Tibial artery (tissue), 4 donors: ENCODE data around the gene OLAH.

Experiments
- DNase-seq, 2 donors: peaks; one replicate each; pipeline ENCODE4 v3.0.0-alpha.2; 2019
- H3K27ac ChIP-seq, 2 donors: fragments of 200-600 bp; sonication (generic) in 1 of 2; 1 replicate in 1 of 2; 2 replicates in 1 of 2; pipeline ENCODE4 v1.5.1; 2018 to 2019; ENCODE audit warnings: mild to moderate bottlenecking in 1 of 2
- H3K27me3 ChIP-seq, 2 donors: fragments of 200-600 bp; sonication (generic) in 1 of 2; one replicate each; pipeline versions ENCODE4 v1.5.1 to v1.6.0; 2016 to 2019
- H3K36me3 ChIP-seq, 3 donors: fragments of 200-600 bp; sonication (generic) in 2 of 3; one replicate each; pipeline ENCODE4 v1.5.1; 2016 to 2019; ENCODE audit warnings: mild to moderate bottlenecking in 2 of 3
- H3K4me1 ChIP-seq, 4 donors: fragments of 200-600 bp; sonication (generic) in 2 of 4; 1 replicate in 3 of 4; 2 replicates in 1 of 4; pipeline ENCODE4 v1.5.1; 2016 to 2019
- H3K4me3 ChIP-seq, 2 donors: fragments of 200-600 bp; sonication (generic) in 1 of 2; 1 replicate in 1 of 2; 2 replicates in 1 of 2; pipeline ENCODE4 v1.5.1; 2018 to 2019; ENCODE audit warnings: mild to moderate bottlenecking in 2 of 2
- H3K9me3 ChIP-seq, 3 donors: fragments of 200-600 bp; sonication (generic) in 1 of 3; one replicate each; pipeline ENCODE4 v1.5.1; 2016 to 2019
- intact Hi-C: fragments of 100-400 bp; cut with DNase I; formaldehyde crosslinking; loops from one replicate; pipeline ENCODE4 v1.15.0; 2023; ENCODE audit warnings: low total_unique reads
- TF ChIP-seq, protein P1 (sequence below), 2 experiments: fragments of 200-600 bp in 1 of 2; fragments of 450-650 bp in 1 of 2; IDR thresholded peaks; one replicate each; pipeline ENCODE4 v1.5.1; 2017 to 2019; ENCODE audit warnings: antibody characterized with exemption in 2 of 2, mild to moderate bottlenecking in 1 of 2, moderate library complexity in 1 of 2

OLAH gene

GRCh38 chr10:15096661-15097010 lies 52.9 kb downstream of the OLAH start:
- peaks cover 0 to 6% (median 0%) of the 10 kb centered on the region in 3 donors for H3K36me3 ChIP-seq
- no peak for DNase-seq
- intact Hi-C loops, result loop anchor here (10.0 kb wide), 2 partner anchors 68 to 142 kb away; partner anchors contain the start of genes DCLRE1C, MEIG1 and NMT2
- peak overlapping the region; percentile 80 to 93 for H3K4me3 ChIP-seq
- peaks cover 0 to 31% (median 22%) of the 10 kb centered on the region in 4 donors for H3K4me1 ChIP-seq
- TF ChIP-seq, protein P1, sequence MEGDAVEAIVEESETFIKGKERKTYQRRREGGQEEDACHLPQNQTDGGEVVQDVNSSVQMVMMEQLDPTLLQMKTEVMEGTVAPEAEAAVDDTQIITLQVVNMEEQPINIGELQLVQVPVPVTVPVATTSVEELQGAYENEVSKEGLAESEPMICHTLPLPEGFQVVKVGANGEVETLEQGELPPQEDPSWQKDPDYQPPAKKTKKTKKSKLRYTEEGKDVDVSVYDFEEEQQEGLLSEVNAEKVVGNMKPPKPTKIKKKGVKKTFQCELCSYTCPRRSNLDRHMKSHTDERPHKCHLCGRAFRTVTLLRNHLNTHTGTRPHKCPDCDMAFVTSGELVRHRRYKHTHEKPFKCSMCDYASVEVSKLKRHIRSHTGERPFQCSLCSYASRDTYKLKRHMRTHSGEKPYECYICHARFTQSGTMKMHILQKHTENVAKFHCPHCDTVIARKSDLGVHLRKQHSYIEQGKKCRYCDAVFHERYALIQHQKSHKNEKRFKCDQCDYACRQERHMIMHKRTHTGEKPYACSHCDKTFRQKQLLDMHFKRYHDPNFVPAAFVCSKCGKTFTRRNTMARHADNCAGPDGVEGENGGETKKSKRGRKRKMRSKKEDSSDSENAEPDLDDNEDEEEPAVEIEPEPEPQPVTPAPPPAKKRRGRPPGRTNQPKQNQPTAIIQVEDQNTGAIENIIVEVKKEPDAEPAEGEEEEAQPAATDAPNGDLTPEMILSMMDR (IDR thresholded peaks at IDR 0.05), result no peak
- peaks cover 0 to 3% of the 10 kb centered on the region in 2 donors for H3K27me3 ChIP-seq
- peak overlapping the region; percentile 87 to 91 for H3K27ac ChIP-seq
- no peaks in the 10 kb centered on the region for H3K9me3 ChIP-seq

- peaks cover 0 to 3% of the 10 kb centered on the region in 2 donors for H3K27me3 ChIP-seq
- peaks cover 0 to 12% (median 0%) of the 10 kb centered on the region in 3 donors for H3K36me3 ChIP-seq
- H3K4me1 ChIP-seq, result peaks cover 0 to 31% (median 22%) of the 10 kb centered on the region in 4 donors
- H3K9me3 ChIP-seq, result no peaks in the 10 kb centered on the region
- peak; percentile 94 to 98 for DNase-seq
- H3K27ac ChIP-seq, result peak within 1 kb of the TSS; percentile 87 to 91
- intact Hi-C loops, result loop anchor here (10.0 kb wide), 2 partner anchors 68 to 142 kb away; partner anchors contain the start of genes DCLRE1C, MEIG1 and NMT2
- TF ChIP-seq, protein P1 (IDR thresholded peaks at IDR 0.05), result no peak
- peak within 1 kb of the TSS; percentile 80 to 93 for H3K4me3 ChIP-seq
Observed at GRCh38 chr10:15097011-15097812, 53.5 kb downstream of the OLAH start, which contains the start of gene RPP38. RPP38 (plus strand) TSS chr10:15097355; CDS start chr10:15103315, 5,960 bp downstream.

DNA sequence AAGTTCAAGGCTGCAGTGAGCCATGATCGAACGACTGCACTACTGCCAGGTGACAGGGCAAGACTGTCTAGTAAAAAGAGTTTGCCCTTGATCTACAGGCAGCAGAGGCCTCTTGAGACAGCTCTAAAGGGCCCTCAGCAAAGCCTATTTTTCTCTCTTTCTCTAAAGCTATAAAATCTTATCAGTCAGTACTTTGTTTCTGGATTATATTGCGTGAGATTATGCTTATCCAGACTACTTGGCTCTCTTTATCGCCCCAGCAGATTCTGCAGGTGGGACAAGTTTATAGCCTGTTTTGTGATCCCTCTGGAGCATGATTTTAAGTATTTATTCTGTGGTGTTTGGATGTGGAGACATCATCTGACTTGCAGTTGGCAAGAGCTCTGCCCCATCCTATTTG lies 56.1 kb downstream of the OLAH start:
- H3K4me1 ChIP-seq, result peaks cover 0 to 31% (median 22%) of the 10 kb centered on the region in 4 donors
- no peaks in the 10 kb centered on the region for H3K27me3 ChIP-seq
- no peak overlapping the region for H3K27ac ChIP-seq
- peaks cover 15 to 39% (median 22%) of the 10 kb centered on the region in 3 donors for H3K36me3 ChIP-seq
- DNase-seq, result no peak
- intact Hi-C loops, result loop anchor here (10.0 kb wide), 2 partner anchors 65 to 145 kb away; partner anchors contain the start of genes DCLRE1C, MEIG1 and NMT2
- no peaks in the 10 kb centered on the region for H3K9me3 ChIP-seq
- TF ChIP-seq, protein P1 (IDR thresholded peaks at IDR 0.05), result no peak
- no peak overlapping the region for H3K4me3 ChIP-seq

DNA sequence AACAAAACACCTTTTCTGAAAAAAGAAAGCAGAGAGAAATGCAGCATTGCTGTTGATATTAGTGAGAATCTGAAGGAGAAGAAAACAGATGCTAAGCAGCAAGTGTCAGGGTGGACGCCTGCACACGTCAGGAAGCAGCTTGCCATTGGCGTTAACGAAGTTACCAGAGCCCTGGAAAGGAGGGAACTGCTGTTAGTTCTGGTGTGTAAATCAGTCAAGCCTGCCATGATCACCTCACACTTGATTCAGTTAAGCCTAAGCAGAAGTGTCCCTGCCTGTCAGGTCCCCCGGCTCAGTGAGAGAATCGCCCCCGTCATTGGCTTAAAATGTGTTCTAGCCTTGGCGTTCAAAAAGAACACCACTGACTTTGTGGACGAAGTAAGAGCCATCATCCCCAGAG lies 59.8 kb downstream of the OLAH start:
- no peaks in the 10 kb centered on the region for H3K27me3 ChIP-seq
- TF ChIP-seq, protein P1 (IDR thresholded peaks at IDR 0.05), result no peak
- peaks cover 0 to 19% (median 10%) of the 10 kb centered on the region in 4 donors for H3K4me1 ChIP-seq
- peaks cover 21 to 66% (median 33%) of the 10 kb centered on the region in 3 donors for H3K36me3 ChIP-seq
- intact Hi-C loops, result no loop called here
- DNase-seq, result no peak
- H3K27ac ChIP-seq, result no peak overlapping the region
- H3K4me3 ChIP-seq, result no peak overlapping the region
- no peaks in the 10 kb centered on the region for H3K9me3 ChIP-seq

GRCh38 chr10:15106352-15107013 lies 62.7 kb downstream of the OLAH start:
- Histone ChIP-seq H3K4me3 (no peak overlapping the region), H3K9me3 (no peaks in the 10 kb centered on the region), H3K36me3 (peaks cover 34 to 89% (median 51%) of the 10 kb centered on the region in 3 donors), H3K27ac (peak overlapping the region in 1 of 2 donors; percentile 25), H3K4me1 (peaks cover 0 to 4% (median 0%) of the 10 kb centered on the region in 4 donors), H3K27me3 (no peaks in the 10 kb centered on the region)
- TF ChIP-seq, protein P1 (IDR thresholded peaks at IDR 0.05), result peak; percentile 89 to 90
- peak; percentile 75 to 80 for DNase-seq
- intact Hi-C loops, result no loop called here
